BLaER1 (cell line): Measurements from ENCODE around the gene FRMPD4.

Experiments used
- H3K27ac ChIP-seq: shearing (Covaris generic); formaldehyde crosslinking; 2 replicates; pipeline ENCODE4 v1.8.1; 2022
- H3K27me3 ChIP-seq: shearing (Covaris generic); formaldehyde crosslinking; 2 replicates; pipeline ENCODE4 v1.8.1; 2022
- H3K36me3 ChIP-seq: shearing (Covaris generic); formaldehyde crosslinking; 2 replicates; pipeline ENCODE4 v1.8.1; 2022
- H3K4me1 ChIP-seq: shearing (Covaris generic); formaldehyde crosslinking; 2 replicates; pipeline ENCODE4 v1.8.1; 2022
- H3K4me2 ChIP-seq: shearing (Covaris generic); formaldehyde crosslinking; 2 replicates; pipeline ENCODE4 v1.8.1; 2022
- H3K4me3 ChIP-seq: shearing (Covaris generic); formaldehyde crosslinking; 2 replicates; pipeline ENCODE4 v1.8.1; 2022
- H3K9ac ChIP-seq: shearing (Covaris generic); formaldehyde crosslinking; 2 replicates; pipeline ENCODE4 v1.8.1; 2022
- H3K9me3 ChIP-seq: shearing (Covaris generic); formaldehyde crosslinking; 2 replicates; pipeline ENCODE4 v1.8.1; 2022
- H4K20me1 ChIP-seq: shearing (Covaris generic); formaldehyde crosslinking; 2 replicates; pipeline ENCODE4 v1.8.1; 2022
- Cebpa-rat ChIP-seq: shearing (Covaris generic); IDR thresholded peaks from 2 replicates; pipeline ENCODE4 v1.8.1; 2022

Gene FRMPD4

GRCh38 chrX:12722314-12722713, 584.0 kb downstream of the FRMPD4 start:
- no peak overlapping the region for H3K27ac ChIP-seq
- no peak overlapping the region for H3K9ac ChIP-seq
- no peaks in the 10 kb centered on the region for H3K9me3 ChIP-seq
- no peak overlapping the region for H3K4me3 ChIP-seq
- no peak for TF ChIP-seq Cebpa-rat
- no peak overlapping the region for H3K4me2 ChIP-seq
- H3K27me3 ChIP-seq: peaks cover 79% of the 10 kb centered on the region
- peaks cover 12% of the 10 kb centered on the region; the same call in 1 of the 2 replicates for H4K20me1 ChIP-seq
- H3K36me3 ChIP-seq: no peaks in the 10 kb centered on the region
- no peaks in the 10 kb centered on the region for H3K4me1 ChIP-seq

DNA sequence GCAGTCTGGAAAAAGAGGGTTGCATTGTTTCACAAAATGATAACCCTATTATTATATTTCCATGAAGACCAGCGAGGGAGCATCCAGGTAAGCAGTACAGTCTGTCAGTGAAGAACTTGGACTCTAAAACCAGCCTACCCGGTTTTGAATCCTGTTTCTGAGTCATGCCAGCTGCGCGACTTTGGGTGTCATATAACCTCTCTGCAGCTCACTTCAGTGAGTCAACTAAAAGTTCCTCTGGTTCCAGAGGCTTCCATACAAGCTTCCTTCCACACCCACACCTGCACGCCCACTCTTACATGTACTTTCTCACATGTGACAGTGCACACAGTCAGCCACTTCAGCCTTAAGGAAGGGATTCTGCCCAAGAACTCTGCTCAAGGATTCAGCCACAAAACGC, 603.1 kb downstream of the FRMPD4 start:
- Histone ChIP-seq H4K20me1 (no peaks in the 10 kb centered on the region), H3K4me3 (no peak overlapping the region), H3K36me3 (no peaks in the 10 kb centered on the region), H3K9me3 (no peaks in the 10 kb centered on the region), H3K4me1 (no peaks in the 10 kb centered on the region), H3K27ac (no peak overlapping the region), H3K4me2 (no peak overlapping the region), H3K9ac (no peak overlapping the region), H3K27me3 (peaks cover 77% of the 10 kb centered on the region)
- TF ChIP-seq Cebpa-rat: no peak

- no peak overlapping the region for H3K27ac ChIP-seq
- peaks cover 73% of the 10 kb centered on the region for H3K27me3 ChIP-seq
- H3K4me1 ChIP-seq: no peaks in the 10 kb centered on the region
- H3K9ac ChIP-seq: no peak overlapping the region
- no peaks in the 10 kb centered on the region for H4K20me1 ChIP-seq
- no peak for TF ChIP-seq Cebpa-rat
- no peak overlapping the region for H3K4me2 ChIP-seq
- H3K36me3 ChIP-seq: no peaks in the 10 kb centered on the region
- no peaks in the 10 kb centered on the region for H3K9me3 ChIP-seq
- H3K4me3 ChIP-seq: no peak overlapping the region
Observed at GRCh38 chrX:12747433-12747832, 609.2 kb downstream of the FRMPD4 start.

- H3K27ac ChIP-seq: no peak overlapping the region
- no peaks in the 10 kb centered on the region for H3K4me1 ChIP-seq
- no peaks in the 10 kb centered on the region for H4K20me1 ChIP-seq
- H3K36me3 ChIP-seq: no peaks in the 10 kb centered on the region
- no peaks in the 10 kb centered on the region for H3K9me3 ChIP-seq
- no peak overlapping the region for H3K4me2 ChIP-seq
- TF ChIP-seq Cebpa-rat: no peak
- peaks cover 74% of the 10 kb centered on the region for H3K27me3 ChIP-seq
- H3K9ac ChIP-seq: no peak overlapping the region
- H3K4me3 ChIP-seq: no peak overlapping the region
Observed at GRCh38 chrX:12751887-12752286, 613.6 kb downstream of the FRMPD4 start.

GRCh38 chrX:12753366-12753765, 615.1 kb downstream of the FRMPD4 start:
- H3K4me2 ChIP-seq: no peak overlapping the region
- H4K20me1 ChIP-seq: no peaks in the 10 kb centered on the region
- H3K9me3 ChIP-seq: no peaks in the 10 kb centered on the region
- H3K27ac ChIP-seq: no peak overlapping the region
- H3K27me3 ChIP-seq: peaks cover 77% of the 10 kb centered on the region
- no peak overlapping the region for H3K9ac ChIP-seq
- H3K4me1 ChIP-seq: no peaks in the 10 kb centered on the region
- no peak overlapping the region for H3K4me3 ChIP-seq
- H3K36me3 ChIP-seq: no peaks in the 10 kb centered on the region
- TF ChIP-seq Cebpa-rat: no peak

DNA sequence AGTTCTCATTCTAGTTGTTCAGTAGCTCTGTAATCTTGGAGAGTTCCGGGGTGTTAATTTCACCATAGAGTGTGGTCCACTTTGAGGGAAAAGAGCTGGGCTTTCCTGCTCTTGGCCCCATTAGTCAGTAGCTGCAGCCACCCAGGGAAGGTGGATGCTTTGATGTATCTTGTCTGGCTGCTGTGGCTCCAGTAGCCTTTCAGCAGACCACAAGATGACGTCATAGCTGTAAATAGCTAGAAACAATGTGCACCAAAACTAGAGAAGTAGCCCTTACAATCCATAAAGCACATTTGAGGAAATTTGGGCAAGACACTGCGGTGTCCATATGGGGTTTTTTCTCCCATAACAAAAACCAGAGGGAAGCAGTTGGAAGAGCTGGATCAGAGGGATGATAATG, 620.0 kb downstream of the FRMPD4 start:
- H3K4me2 ChIP-seq: no peak overlapping the region

GRCh38 chrX:12767856-12768255, 629.6 kb downstream of the FRMPD4 start:
- H3K27ac ChIP-seq: no peak overlapping the region
- no peak for TF ChIP-seq Cebpa-rat
- H3K9me3 ChIP-seq: peaks cover 5% of the 10 kb centered on the region
- H3K4me1 ChIP-seq: no peaks in the 10 kb centered on the region
- H3K36me3 ChIP-seq: no peaks in the 10 kb centered on the region
- peaks cover 77% of the 10 kb centered on the region for H3K27me3 ChIP-seq
- H3K4me2 ChIP-seq: no peak overlapping the region
- no peak overlapping the region for H3K9ac ChIP-seq
- no peak overlapping the region for H3K4me3 ChIP-seq
- no peaks in the 10 kb centered on the region for H4K20me1 ChIP-seq

More for the DNA sequence above, 620.0 kb downstream of the FRMPD4 start:
- Histone ChIP-seq H3K9ac (no peak overlapping the region), H3K27ac (no peak overlapping the region), H3K4me3 (no peak overlapping the region), H3K36me3 (no peaks in the 10 kb centered on the region), H3K4me1 (no peaks in the 10 kb centered on the region), H3K27me3 (peaks cover 78% of the 10 kb centered on the region), H3K9me3 (peaks cover 6% of the 10 kb centered on the region; the same call in 1 of the 2 replicates), H4K20me1 (no peaks in the 10 kb centered on the region)
- TF ChIP-seq Cebpa-rat: no peak

- Histone ChIP-seq H3K4me1 (no peaks in the 10 kb centered on the region), H3K4me3 (no peak overlapping the region), H3K27me3 (peaks cover 77% of the 10 kb centered on the region), H3K9ac (no peak overlapping the region), H3K9me3 (no peaks in the 10 kb centered on the region; the same call in 1 of the 2 replicates), H3K4me2 (no peak overlapping the region), H3K27ac (no peak overlapping the region), H3K36me3 (no peaks in the 10 kb centered on the region), H4K20me1 (no peaks in the 10 kb centered on the region)
- TF ChIP-seq Cebpa-rat: no peak
Observed at GRCh38 chrX:12768491-12768890, 630.2 kb downstream of the FRMPD4 start.

DNA sequence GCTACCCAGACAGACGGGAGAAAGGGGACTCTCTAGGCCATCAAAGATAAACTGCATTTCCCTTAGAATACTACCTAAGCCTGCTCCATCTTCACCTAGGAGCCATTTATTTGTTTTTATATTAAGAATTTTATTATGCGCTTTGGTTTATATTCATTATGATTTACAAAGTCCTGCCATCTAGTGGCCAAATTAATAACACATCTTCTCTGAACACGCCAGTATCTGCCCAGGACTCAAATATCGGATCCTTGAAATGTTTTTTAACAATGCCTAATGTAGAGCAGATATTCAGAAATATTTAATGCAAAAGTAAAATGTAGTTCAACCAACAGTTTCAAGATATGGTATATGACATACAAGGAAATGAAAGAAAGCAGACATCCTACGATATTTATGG, 632.2 kb downstream of the FRMPD4 start:
- Histone ChIP-seq H3K9me3 (no peaks in the 10 kb centered on the region; the same call in 1 of the 2 replicates), H3K27ac (no peak overlapping the region), H3K4me1 (no peaks in the 10 kb centered on the region), H4K20me1 (no peaks in the 10 kb centered on the region), H3K36me3 (no peaks in the 10 kb centered on the region), H3K27me3 (peaks cover 73% of the 10 kb centered on the region), H3K9ac (no peak overlapping the region), H3K4me2 (no peak overlapping the region), H3K4me3 (no peak overlapping the region)
- TF ChIP-seq Cebpa-rat: no peak

DNA sequence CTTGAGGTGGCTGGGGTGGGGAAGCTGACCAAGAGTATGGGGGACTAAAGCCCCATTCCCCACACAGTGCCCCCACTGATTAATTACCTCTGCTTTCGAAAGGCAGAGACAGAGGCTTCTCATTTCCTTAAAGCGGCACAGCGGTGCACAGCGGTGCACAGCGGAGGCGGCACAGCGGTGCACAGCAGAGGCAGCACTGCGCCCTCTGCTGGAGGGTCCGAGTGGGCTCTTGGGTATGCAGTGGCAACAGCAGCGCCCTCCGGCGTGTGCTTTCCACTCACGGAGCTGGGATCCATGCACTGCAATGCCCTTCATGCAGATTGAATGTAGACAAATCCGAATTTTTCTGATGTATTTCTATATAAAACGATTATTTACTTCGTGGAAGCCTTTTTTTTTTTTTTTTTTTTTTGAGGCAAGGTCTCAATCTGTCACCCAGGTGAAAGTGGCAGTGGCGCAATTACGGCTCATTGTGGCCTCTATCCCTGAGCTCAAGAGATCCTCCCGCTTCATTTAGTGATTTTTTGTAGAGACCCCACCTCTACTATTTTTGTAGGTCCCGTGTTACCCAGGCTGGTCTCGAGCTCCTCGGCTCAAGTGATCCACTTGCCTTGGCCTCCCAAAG, 633.3 kb downstream of the FRMPD4 start:
- TF ChIP-seq Cebpa-rat: no peak
- Histone ChIP-seq H4K20me1 (no peaks in the 10 kb centered on the region), H3K27me3 (peaks cover 78% of the 10 kb centered on the region), H3K27ac (no peak overlapping the region), H3K36me3 (no peaks in the 10 kb centered on the region), H3K9me3 (no peaks in the 10 kb centered on the region), H3K4me1 (no peaks in the 10 kb centered on the region), H3K9ac (no peak overlapping the region), H3K4me2 (no peak overlapping the region), H3K4me3 (no peak overlapping the region)
